ENCODE results near the gene NKAIN1.

The NKAIN1 gene

GRCh38 chr1:31261916-31262315 is 22.2 kb upstream of the NKAIN1 start:
- no peak for TF ChIP-seq CTCF (IDR thresholded peaks at IDR 0.05)

GRCh38 chr1:31259746-31260145 is 20.1 kb upstream of the NKAIN1 start:
- no peak for TF ChIP-seq CTCF (IDR thresholded peaks at IDR 0.05)

- TF ChIP-seq CTCF (IDR thresholded peaks at IDR 0.05) = no peak
Measured at GRCh38 chr1:31258581-31258980, 18.9 kb upstream of the NKAIN1 start.

- no peak for TF ChIP-seq CTCF (IDR thresholded peaks at IDR 0.05)
Measured at GRCh38 chr1:31257213-31257612, 17.5 kb upstream of the NKAIN1 start.

- no peak for TF ChIP-seq CTCF (IDR thresholded peaks at IDR 0.05)
Measured at GRCh38 chr1:31249854-31250253, 10.2 kb upstream of the NKAIN1 start.

GRCh38 chr1:31248276-31248675 is 8.6 kb upstream of the NKAIN1 start:
- no peak for TF ChIP-seq CTCF (IDR thresholded peaks at IDR 0.05)

- TF ChIP-seq CTCF (IDR thresholded peaks at IDR 0.05) = no peak
Measured at GRCh38 chr1:31244326-31244725, 4.6 kb upstream of the NKAIN1 start.

GRCh38 chr1:31243501-31244286 is 4.0 kb upstream of the NKAIN1 start:
- no peak for TF ChIP-seq CTCF (IDR thresholded peaks at IDR 0.05)
